Transverse colon (tissue), 3 donors: ENCODE results near the gene ZNF366.

Source experiments
- CTCF ChIP-seq, 5 experiments: fragments of 200-600 bp in 3 of 5; fragments of 450-650 bp in 2 of 5; sonication (generic) in 3 of 5; IDR thresholded peaks; 1 replicate in 2 of 5; 2 replicates in 3 of 5; pipeline ENCODE4 v1.5.1; 2016 to 2017; ENCODE audit warnings: antibody characterized with exemption in 5 of 5, inconsistent platforms in 3 of 5, mild to moderate bottlenecking in 2 of 5, moderate library complexity in 1 of 5
- POLR2A ChIP-seq: fragments of 450-650 bp; IDR thresholded peaks from one replicate; pipeline ENCODE4 v1.6.1; 2016; ENCODE audit warnings: antibody characterized with exemption, mild to moderate bottlenecking, moderate library complexity

GRCh38 chr5:72465601-72466563 lies 41.3 kb downstream of the ZNF366 start:
- TF ChIP-seq POLR2A: no peak
- no peak for TF ChIP-seq CTCF (IDR thresholded peaks at IDR 0.05)
